A673 (cell line): ENCODE results near the gene ERICH2.

Experiments
- CTCF ChIP-seq: fragments of 300-800, 200-600 bp; sonication (generic); conservative IDR thresholded peaks from 2 replicates; pipeline ENCODE4 v1.5.1; 2017; ENCODE audit warnings: low read depth, mild to moderate bottlenecking, antibody characterized with exemption, low read length, moderate library complexity, mixed read lengths
- EZH2 ChIP-seq: fragments of 200-600 bp; sonication (generic); IDR thresholded peaks from 2 replicates; pipeline ENCODE4 v1.6.1; 2017; ENCODE audit warnings: borderline replicate concordance, low read depth, mild to moderate bottlenecking, mixed read lengths, antibody characterized with exemption, low read length; ENCODE audit not compliant: poor library complexity, severe bottlenecking

GRCh38 chr2:170782673-170783072, 12.5 kb downstream of the ERICH2 start:
- no peak for TF ChIP-seq CTCF
- no peak for TF ChIP-seq EZH2
